Activated CD8-positive, alpha-beta T cell treated with anti-CD3 and anti-CD28 coated beads for 36 hours (primary cell): Measurements from ENCODE around the gene RILP. TPM values are rescaled to one million over a fixed set of nuclear protein-coding genes. Genes with fewer than 3 reads are reported as not detected.

Experiments
- ATAC-seq: fragments of 200-7000 bp; cut with Tn5 transposase; one replicate; pipeline ENCODE4 v1.10.0; 2021; ENCODE audit warnings: mild to moderate bottlenecking, moderate library complexity
- CTCF ChIA-PET: fragments of 350-600 bp; sonication (Branson Sonifier 250); formaldehyde crosslinking; loops from one replicate; lab custom pipeline; 2021; ENCODE audit warnings: antibody characterized with exemption; lab: Charles Lee
- POLR2A ChIA-PET: fragments of 350-600 bp; sonication (Branson Sonifier 250); formaldehyde crosslinking; loops from one replicate; lab custom pipeline; 2021; ENCODE audit warnings: antibody characterized with exemption; lab: Charles Lee
- DNase-seq: peaks from one replicate; pipeline ENCODE4 v3.0.0-alpha.2; 2020
- H3K27ac Mint-ChIP-seq: one replicate; pipeline ENCODE4 v1.8.0; 2021; ENCODE audit warnings: mild to moderate bottlenecking, mixed read lengths
- H3K27me3 Mint-ChIP-seq: one replicate; pipeline ENCODE4 v1.8.0; 2021; ENCODE audit warnings: mixed read lengths
- H3K36me3 Mint-ChIP-seq: one replicate; pipeline ENCODE4 v1.8.0; 2021; ENCODE audit warnings: low read depth, mixed read lengths
- H3K4me1 Mint-ChIP-seq: one replicate; pipeline ENCODE4 v1.8.0; 2021; ENCODE audit warnings: low read depth, mixed read lengths
- H3K4me3 Mint-ChIP-seq: one replicate; pipeline ENCODE4 v1.8.0; 2021; ENCODE audit warnings: mild to moderate bottlenecking, moderate library complexity, mixed read lengths
- H3K9me3 Mint-ChIP-seq: one replicate; pipeline ENCODE4 v1.8.0; 2021; ENCODE audit warnings: mixed read lengths
- CTCF ChIP-seq: fragments of 200-600 bp; IDR thresholded peaks from one replicate; pipeline ENCODE4 v1.8.0; 2022; ENCODE audit warnings: antibody characterized with exemption, mild to moderate bottlenecking
- intact Hi-C: fragments of 100-400 bp; cut with micrococcal nuclease; formaldehyde crosslinking; loops from one replicate; pipeline ENCODE4 v1.10.0; 2022
- total RNA-seq, 2 experiments: library from RNA; stranded (reverse); gene quantifications; one replicate each; pipeline ENCODE4 v1.2.3, GENCODE V29; 2021

RILP gene
- total RNA-seq, 2 experiments from 2014 or later, result 5.3 to 6.1 TPM

- no peak overlapping the region for H3K27ac Mint-ChIP-seq
- H3K9me3 Mint-ChIP-seq, result no peaks in the 10 kb centered on the region
- CTCF ChIA-PET, result interaction anchor here (0.6 to 15.2 kb wide), 2 partner anchors 61 to 106 kb away, joined by 3 to 243 read pairs; no protein-coding TSS in a partner anchor
- DNase-seq, result no peak
- no peaks in the 10 kb centered on the region for H3K36me3 Mint-ChIP-seq
- no peaks in the 10 kb centered on the region for H3K27me3 Mint-ChIP-seq
- POLR2A ChIA-PET, result no interaction called here
- no peak overlapping the region for H3K4me3 Mint-ChIP-seq
- intact Hi-C loops, result no loop called here
- no peaks in the 10 kb centered on the region for H3K4me1 Mint-ChIP-seq
- TF ChIP-seq CTCF, result no peak
- ATAC-seq, result no peak
Measured at GRCh38 chr17:1635675-1636465, 13.8 kb downstream of the RILP start.

- TF ChIP-seq CTCF, result no peak
- DNase-seq (no peak), ATAC-seq (no peak)
- Mint-ChIP-seq H3K4me1 (peaks cover 2% of the 10 kb centered on the region), H3K27ac (no peak overlapping the region), H3K9me3 (no peaks in the 10 kb centered on the region), H3K36me3 (no peaks in the 10 kb centered on the region), H3K27me3 (no peaks in the 10 kb centered on the region), H3K4me3 (no peak overlapping the region)
- POLR2A ChIA-PET, result no interaction called here
- CTCF ChIA-PET, result interaction anchor here (0.6 to 15.2 kb wide), 2 partner anchors 60 to 105 kb away, joined by 3 to 243 read pairs; no protein-coding TSS in a partner anchor
- intact Hi-C loops, result no loop called here
Measured at GRCh38 chr17:1634841-1635650, 14.6 kb downstream of the RILP start.

GRCh38 chr17:1630662-1631061 lies 19.0 kb downstream of the RILP start:
- no peak for TF ChIP-seq CTCF
- Mint-ChIP-seq H3K27me3 (peaks cover 8% of the 10 kb centered on the region), H3K4me1 (peaks cover 11% of the 10 kb centered on the region), H3K36me3 (no peaks in the 10 kb centered on the region), H3K9me3 (no peaks in the 10 kb centered on the region), H3K27ac (no peak overlapping the region), H3K4me3 (peak overlapping the region; percentile 28)
- ChIA-PET POLR2A (interaction anchor here (0.6 to 2.9 kb wide), 7 partner anchors 12 to 101 kb away, joined by 3 to 11 read pairs (median 5); partner anchors contain the start of gene RILP), CTCF (interaction anchor here (0.6 to 15.2 kb wide), 35 partner anchors 9 to 417 kb away, joined by 3 to 243 read pairs (median 4); partner anchors contain the start of genes CRK, INPP5K, PITPNA and RILP)
- ATAC-seq (no peak), DNase-seq (no peak)
- intact Hi-C loops, result loop anchor here (1.0 kb wide), 1 partner anchor 56 kb away; no protein-coding TSS in a partner anchor

GRCh38 chr17:1629504-1630310 lies 20.0 kb downstream of the RILP start:
- Mint-ChIP-seq H3K4me3 (peak overlapping the region; percentile 75), H3K27ac (peak overlapping the region; percentile 26), H3K27me3 (peaks cover 8% of the 10 kb centered on the region), H3K4me1 (peaks cover 11% of the 10 kb centered on the region), H3K9me3 (no peaks in the 10 kb centered on the region), H3K36me3 (no peaks in the 10 kb centered on the region)
- TF ChIP-seq CTCF, result peak; percentile 95
- ChIA-PET POLR2A (interaction anchor here (0.7 to 2.9 kb wide), 8 partner anchors 11 to 238 kb away, joined by 3 to 11 read pairs (median 4); partner anchors contain the start of gene RILP), CTCF (interaction anchor here (0.6 to 15.2 kb wide), 40 partner anchors 10 to 416 kb away, joined by 3 to 243 read pairs (median 4); partner anchors contain the start of genes CRK, INPP5K, PITPNA and RILP)
- intact Hi-C loops, result loop anchor here (1.0 kb wide), 1 partner anchor 55 kb away; no protein-coding TSS in a partner anchor
- peak; percentile 63 for ATAC-seq
- DNase-seq, result peak; percentile 93
